Panc1 (cell line): Measurements from ENCODE around the gene KLK14. TPM values are rescaled to one million over a fixed set of nuclear protein-coding genes. Genes with fewer than 3 reads are reported as not detected.

Experiments used
- ATAC-seq: fragments of 200-7000 bp; cut with Tn5 transposase; 2 replicates; pipeline ENCODE4 v1.9.1; 2020; ENCODE audit warnings: mild to moderate bottlenecking, moderate library complexity
- BruUV-seq: library from RNA; stranded (reverse); fragments of 400-500 nt; replicated peaks from 2 replicates; lab custom pipeline; 2021; lab: Mats Ljungman, UMichigan
- CTCF ChIA-PET: fragments of 300-600 bp; sonication (Branson Sonifier 250); formaldehyde crosslinking; loops from one replicate; lab custom pipeline; 2022; ENCODE audit warnings: antibody characterized with exemption; lab: Charles Lee
- POLR2A ChIA-PET: fragments of 300-600 bp; sonication (Branson Sonifier 250); formaldehyde crosslinking; loops from one replicate; lab custom pipeline; 2022; ENCODE audit warnings: antibody characterized with exemption; lab: Charles Lee
- DNase-seq: peaks from one replicate; pipeline ENCODE4 v3.0.0-alpha.2; 2010; ENCODE audit warnings: low read depth, low spot score
- H3K27ac ChIP-seq: 2 replicates; pipeline ENCODE4 v1.5.1; 2011; ENCODE audit warnings: mild to moderate bottlenecking, low read length, inconsistent platforms
- H3K27me3 ChIP-seq: fragments of 200-500 bp; sonication (Bioruptor generic); 2 replicates; pipeline ENCODE4 v1.6.0; 2014; ENCODE audit warnings: low read length, inconsistent platforms; ENCODE audit not compliant: control insufficient read depth, insufficient read depth
- H3K36me3 ChIP-seq: fragments of 200-500 bp; sonication (Bioruptor generic); 2 replicates; pipeline ENCODE4 v1.5.1; 2014; ENCODE audit warnings: inconsistent platforms, mild to moderate bottlenecking, low read length, moderate library complexity; ENCODE audit not compliant: control insufficient read depth, insufficient read depth
- H3K4me1 ChIP-seq: 2 replicates; pipeline ENCODE4 v1.5.1; 2011; ENCODE audit warnings: inconsistent platforms, mild to moderate bottlenecking, low read length, moderate library complexity; ENCODE audit not compliant: control insufficient read depth, insufficient read depth
- H3K4me3 ChIP-seq, 2 experiments: 2 replicates each; pipeline ENCODE4 v1.5.1; 2011 to 2012; ENCODE audit warnings: low read depth in 2 of 2, low read length in 2 of 2, mild to moderate bottlenecking in 2 of 2, inconsistent platforms in 1 of 2, moderate library complexity in 1 of 2
- H3K9me3 ChIP-seq: fragments of 200-500 bp; sonication (Bioruptor generic); 2 replicates; pipeline ENCODE4 v1.5.1; 2014; ENCODE audit warnings: low read depth, mild to moderate bottlenecking, inconsistent platforms, low read length, moderate library complexity; ENCODE audit not compliant: control insufficient read depth, insufficient read depth
- POLR2AphosphoS5 ChIP-seq: IDR thresholded peaks from 2 replicates; pipeline ENCODE4 v1.6.1; 2012; ENCODE audit warnings: mild to moderate bottlenecking, low read depth, low read length, moderate library complexity
- SIN3A ChIP-seq: IDR thresholded peaks from 2 replicates; pipeline ENCODE4 v1.6.1; 2012; ENCODE audit warnings: low read depth, mild to moderate bottlenecking, low read length, moderate library complexity, borderline replicate concordance; ENCODE audit not compliant: insufficient read depth
- TCF7L2 ChIP-seq: IDR thresholded peaks from 2 replicates; pipeline ENCODE4 v1.6.1; 2011; ENCODE audit warnings: mild to moderate bottlenecking, low read depth, low read length, inconsistent platforms
- in situ Hi-C: cut with HindIII; loops from 2 replicates; pipeline ENCODE4 v1.10.0; 2016; ENCODE audit warnings: low sequenced_read_pairs, low pct_unique_long_range_greater_than_20kb
- intact Hi-C: fragments of 100-400 bp; cut with micrococcal nuclease; formaldehyde crosslinking; loops from one replicate; pipeline ENCODE4 v1.10.0; 2022; ENCODE audit not compliant: unreplicated experiment
- total RNA-seq: library from RNA; stranded (reverse); gene quantifications from one replicate; pipeline ENCODE4 v1.2.1, GENCODE V29; 2021; ENCODE audit not compliant: unreplicated experiment
- TF ChIP-seq, protein P1 (sequence below): fragments of 450-650 bp; IDR thresholded peaks from 2 replicates; pipeline ENCODE4 v1.5.1; 2017; ENCODE audit warnings: mild to moderate bottlenecking
- TF ChIP-seq, protein P2 (sequence below), 2 experiments: IDR thresholded peaks; 2 replicates each; pipeline ENCODE4 v1.6.1; 2011 to 2012; ENCODE audit warnings: low read depth in 2 of 2, control low read depth in 1 of 2, low read length in 1 of 2, mild to moderate bottlenecking in 1 of 2, moderate library complexity in 1 of 2; ENCODE audit not compliant: insufficient read depth in 1 of 2

The KLK14 gene
- total RNA-seq, 1 experiment from 2014 or later: not detected

DNA sequence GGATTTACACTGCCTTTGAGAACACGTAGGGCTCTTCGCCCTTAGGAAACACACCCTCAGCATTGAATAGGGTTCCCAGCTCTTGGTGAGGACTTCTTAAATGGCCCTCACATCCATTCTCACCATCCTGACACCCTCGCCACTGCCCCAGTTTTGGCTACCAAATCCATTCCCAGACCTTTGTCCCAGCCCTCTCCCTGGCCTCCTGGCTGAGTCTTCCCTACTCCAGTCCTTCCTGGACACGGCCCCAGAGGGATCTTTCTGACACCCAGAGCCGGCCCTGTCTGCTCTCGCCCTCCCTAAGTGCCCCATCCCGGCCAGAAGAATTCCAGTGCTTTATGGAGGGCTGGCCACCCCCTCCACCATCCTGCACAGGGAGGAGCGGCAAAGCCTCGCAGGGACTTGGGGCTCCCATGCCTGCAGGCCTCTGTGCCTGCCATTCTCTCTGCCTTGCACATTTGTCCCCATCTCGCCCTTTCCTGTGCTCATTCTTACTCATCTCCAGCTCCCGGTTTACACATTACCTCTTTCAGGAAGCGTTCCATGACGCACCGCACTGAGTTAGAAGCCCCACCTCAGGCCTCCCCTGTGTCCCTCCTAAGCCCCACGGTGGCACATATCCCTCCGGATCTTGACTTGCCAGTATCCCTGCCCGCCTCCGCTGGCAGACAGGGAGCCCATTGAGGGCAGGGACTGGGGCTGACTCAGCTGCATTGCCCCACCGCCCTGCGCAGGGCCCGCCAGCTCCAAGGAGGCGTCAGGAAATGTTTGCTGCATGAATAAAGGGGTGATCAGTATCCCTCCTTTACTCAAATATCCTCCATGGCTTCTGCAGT lies 11.0 kb upstream of the KLK14 start:
- Histone ChIP-seq H3K9me3 (no peaks in the 10 kb centered on the region), H3K36me3 (no peaks in the 10 kb centered on the region), H3K27ac (no peak overlapping the region), H3K27me3 (no peaks in the 10 kb centered on the region), H3K4me3 (no peak overlapping the region), H3K4me1 (no peaks in the 10 kb centered on the region; the same call in 1 of the 2 replicates)
- intact Hi-C loops (loop anchor here (2.0 to 10.0 kb wide), 2 partner anchors 73 to 169 kb away; no protein-coding TSS in a partner anchor), in situ Hi-C loops (no loop called here)
- ATAC-seq: no peak
- no peak for DNase-seq
- POLR2A ChIA-PET: no interaction called here
- CTCF ChIA-PET: interaction anchor here (0.6 to 0.8 kb wide), 2 partner anchors 10 to 73 kb away, joined by 3 to 6 read pairs; no protein-coding TSS in a partner anchor
- no TSS peak for BruUV-seq
- no peak for TF ChIP-seq POLR2AphosphoS5
- no peak for TF ChIP-seq TCF7L2

DNA sequence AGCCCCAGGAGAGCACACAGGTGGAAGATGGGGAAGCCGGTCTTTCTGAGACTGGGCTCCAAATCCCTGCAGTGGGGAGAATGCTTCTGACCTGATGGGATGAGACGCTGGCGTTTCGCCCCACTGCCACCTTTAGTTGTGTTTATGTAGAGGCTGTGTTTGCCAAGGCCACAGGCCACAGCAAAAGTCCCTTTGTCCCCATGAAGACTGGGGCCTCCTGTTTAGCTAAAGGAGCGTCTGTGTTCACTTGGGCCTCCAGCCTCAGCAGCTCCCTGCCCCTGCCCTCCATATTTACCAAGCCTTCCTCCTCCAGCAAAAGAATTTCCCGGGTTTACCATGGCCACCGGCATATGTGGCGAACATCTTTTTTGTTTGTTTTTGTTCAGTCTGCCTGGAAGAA lies 10.4 kb upstream of the KLK14 start:
- TF ChIP-seq, protein P1, sequence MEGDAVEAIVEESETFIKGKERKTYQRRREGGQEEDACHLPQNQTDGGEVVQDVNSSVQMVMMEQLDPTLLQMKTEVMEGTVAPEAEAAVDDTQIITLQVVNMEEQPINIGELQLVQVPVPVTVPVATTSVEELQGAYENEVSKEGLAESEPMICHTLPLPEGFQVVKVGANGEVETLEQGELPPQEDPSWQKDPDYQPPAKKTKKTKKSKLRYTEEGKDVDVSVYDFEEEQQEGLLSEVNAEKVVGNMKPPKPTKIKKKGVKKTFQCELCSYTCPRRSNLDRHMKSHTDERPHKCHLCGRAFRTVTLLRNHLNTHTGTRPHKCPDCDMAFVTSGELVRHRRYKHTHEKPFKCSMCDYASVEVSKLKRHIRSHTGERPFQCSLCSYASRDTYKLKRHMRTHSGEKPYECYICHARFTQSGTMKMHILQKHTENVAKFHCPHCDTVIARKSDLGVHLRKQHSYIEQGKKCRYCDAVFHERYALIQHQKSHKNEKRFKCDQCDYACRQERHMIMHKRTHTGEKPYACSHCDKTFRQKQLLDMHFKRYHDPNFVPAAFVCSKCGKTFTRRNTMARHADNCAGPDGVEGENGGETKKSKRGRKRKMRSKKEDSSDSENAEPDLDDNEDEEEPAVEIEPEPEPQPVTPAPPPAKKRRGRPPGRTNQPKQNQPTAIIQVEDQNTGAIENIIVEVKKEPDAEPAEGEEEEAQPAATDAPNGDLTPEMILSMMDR: no peak
- no peak for TF ChIP-seq POLR2AphosphoS5
- no peak for TF ChIP-seq SIN3A
- TF ChIP-seq, protein P2, sequence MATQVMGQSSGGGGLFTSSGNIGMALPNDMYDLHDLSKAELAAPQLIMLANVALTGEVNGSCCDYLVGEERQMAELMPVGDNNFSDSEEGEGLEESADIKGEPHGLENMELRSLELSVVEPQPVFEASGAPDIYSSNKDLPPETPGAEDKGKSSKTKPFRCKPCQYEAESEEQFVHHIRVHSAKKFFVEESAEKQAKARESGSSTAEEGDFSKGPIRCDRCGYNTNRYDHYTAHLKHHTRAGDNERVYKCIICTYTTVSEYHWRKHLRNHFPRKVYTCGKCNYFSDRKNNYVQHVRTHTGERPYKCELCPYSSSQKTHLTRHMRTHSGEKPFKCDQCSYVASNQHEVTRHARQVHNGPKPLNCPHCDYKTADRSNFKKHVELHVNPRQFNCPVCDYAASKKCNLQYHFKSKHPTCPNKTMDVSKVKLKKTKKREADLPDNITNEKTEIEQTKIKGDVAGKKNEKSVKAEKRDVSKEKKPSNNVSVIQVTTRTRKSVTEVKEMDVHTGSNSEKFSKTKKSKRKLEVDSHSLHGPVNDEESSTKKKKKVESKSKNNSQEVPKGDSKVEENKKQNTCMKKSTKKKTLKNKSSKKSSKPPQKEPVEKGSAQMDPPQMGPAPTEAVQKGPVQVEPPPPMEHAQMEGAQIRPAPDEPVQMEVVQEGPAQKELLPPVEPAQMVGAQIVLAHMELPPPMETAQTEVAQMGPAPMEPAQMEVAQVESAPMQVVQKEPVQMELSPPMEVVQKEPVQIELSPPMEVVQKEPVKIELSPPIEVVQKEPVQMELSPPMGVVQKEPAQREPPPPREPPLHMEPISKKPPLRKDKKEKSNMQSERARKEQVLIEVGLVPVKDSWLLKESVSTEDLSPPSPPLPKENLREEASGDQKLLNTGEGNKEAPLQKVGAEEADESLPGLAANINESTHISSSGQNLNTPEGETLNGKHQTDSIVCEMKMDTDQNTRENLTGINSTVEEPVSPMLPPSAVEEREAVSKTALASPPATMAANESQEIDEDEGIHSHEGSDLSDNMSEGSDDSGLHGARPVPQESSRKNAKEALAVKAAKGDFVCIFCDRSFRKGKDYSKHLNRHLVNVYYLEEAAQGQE (IDR thresholded peaks at IDR 0.05; ENCODE audit: insufficient read depth in 1 of 2, low read depth in 2 of 2, low read length in 1 of 2): no peak
- TF ChIP-seq TCF7L2: no peak
- ATAC-seq: no peak
- intact Hi-C loops: loop anchor here (10.0 kb wide), 1 partner anchor 168 kb away; no protein-coding TSS in a partner anchor
- in situ Hi-C loops: no loop called here
- POLR2A ChIA-PET: no interaction called here
- Histone ChIP-seq H3K27ac (no peak overlapping the region), H3K4me3 (no peak overlapping the region), H3K9me3 (no peaks in the 10 kb centered on the region), H3K27me3 (no peaks in the 10 kb centered on the region), H3K4me1 (no peaks in the 10 kb centered on the region; the same call in 1 of the 2 replicates), H3K36me3 (no peaks in the 10 kb centered on the region)
- DNase-seq: no peak
- no TSS peak for BruUV-seq
- CTCF ChIA-PET: interaction anchor here (0.8 kb wide), 1 partner anchor 72 kb away, joined by 3 read pairs; no protein-coding TSS in a partner anchor
